ENCODE results near the gene MAP4K4. TPM values are rescaled to one million over a fixed set of nuclear protein-coding genes. Genes with fewer than 3 reads are reported as not detected.
A peak's percentile ranks its signal among the peaks of the same experiment; 100 is the strongest.

Gene MAP4K4
- total RNA-seq, 2 experiments from 2014 or later = 67.2 to 181 TPM

- Histone ChIP-seq H3K4me1 (ENCODE audit: insufficient read depth, low read length, poor library complexity, severe bottlenecking) (no peaks in the 10 kb centered on the region), H3K9me2 (ENCODE audit: insufficient read depth, low read length) (no peaks in the 10 kb centered on the region), H2AFZ (ENCODE audit: low read length) (no peak overlapping the region), H3K4me3 (ENCODE audit: low read depth, low read length, poor library complexity, severe bottlenecking) (no peak overlapping the region), H3K36me3 (ENCODE audit: insufficient read depth, low read length) (peaks cover 34% of the 10 kb centered on the region), H3K9me3 (ENCODE audit: low read length) (no peaks in the 10 kb centered on the region), H3K4me2 (ENCODE audit: low read length) (no peak overlapping the region), H3K27ac (ENCODE audit: low read depth, low read length, poor library complexity, severe bottlenecking) (no peak overlapping the region), H3K79me2 (ENCODE audit: insufficient read depth, low read depth, low read length) (peaks cover 53% of the 10 kb centered on the region), H4K20me1 (ENCODE audit: insufficient read depth, low read length) (0 out of 2 replicates have a peak, but pooled peaks cover 8% of the 10 kb centered on the region)
- BruUV-seq (replicated peaks) = no TSS peak
- TF ChIP-seq CTCF (conservative IDR thresholded peaks at IDR 0.05; ENCODE audit: low read length) (no peak), EZH2phosphoT487 (IDR thresholded peaks at IDR 0.05; ENCODE audit: borderline replicate concordance, low read depth, low read length) (no peak)
- ChIA-PET POLR2A (interaction anchor here (1.4 kb wide), 1 partner anchor 26 kb away, joined by 3 read pairs; no protein-coding TSS in a partner anchor), CTCF (ENCODE audit: unreplicated experiment) (no interaction called here)
- intact Hi-C loops (cut with micrococcal nuclease; ENCODE audit: unreplicated experiment) = no loop called here
- no peak for DNase-seq (ENCODE audit: low spot score)
These were observed 95.9 kb downstream of the MAP4K4 start for GRCh38 chr2:101793277-101793969.

- Histone ChIP-seq H3K4me2 (ENCODE audit: low read length) (no peak overlapping the region), H3K9me3 (ENCODE audit: low read length) (no peaks in the 10 kb centered on the region), H2AFZ (ENCODE audit: low read length) (no peak overlapping the region), H3K9me2 (ENCODE audit: insufficient read depth, low read length) (no peaks in the 10 kb centered on the region), H3K4me3 (ENCODE audit: low read depth, low read length, poor library complexity, severe bottlenecking) (no peak overlapping the region), H3K27ac (ENCODE audit: low read depth, low read length, poor library complexity, severe bottlenecking) (no peak overlapping the region), H3K4me1 (ENCODE audit: insufficient read depth, low read length, poor library complexity, severe bottlenecking) (no peaks in the 10 kb centered on the region), H3K36me3 (ENCODE audit: insufficient read depth, low read length) (peaks cover 35% of the 10 kb centered on the region), H3K79me2 (ENCODE audit: insufficient read depth, low read depth, low read length) (peaks cover 46% of the 10 kb centered on the region), H4K20me1 (ENCODE audit: insufficient read depth, low read length) (0 out of 2 replicates have a peak, but pooled peaks cover 8% of the 10 kb centered on the region)
- ChIA-PET POLR2A (interaction anchor here (1.4 kb wide), 1 partner anchor 25 kb away, joined by 3 read pairs; no protein-coding TSS in a partner anchor), CTCF (ENCODE audit: unreplicated experiment) (no interaction called here)
- BruUV-seq (replicated peaks) = TSS peak; percentile 5
- TF ChIP-seq CTCF (conservative IDR thresholded peaks at IDR 0.05; ENCODE audit: low read length) = no peak
- DNase-seq (ENCODE audit: low spot score) = no peak
- intact Hi-C loops (cut with micrococcal nuclease; ENCODE audit: unreplicated experiment) = no loop called here
These were observed 96.6 kb downstream of the MAP4K4 start for GRCh38 chr2:101794141-101794540.

- POLR2A ChIA-PET = interaction anchor here (0.7 kb wide), 1 partner anchor 813 kb away, joined by 3 read pairs; no protein-coding TSS in a partner anchor
- CTCF ChIA-PET (ENCODE audit: unreplicated experiment) = no interaction called here
- Histone ChIP-seq H3K4me2 (ENCODE audit: low read length) (no peak overlapping the region), H3K4me1 (ENCODE audit: insufficient read depth, low read length, poor library complexity, severe bottlenecking) (no peaks in the 10 kb centered on the region), H2AFZ (ENCODE audit: low read length) (no peak overlapping the region), H4K20me1 (ENCODE audit: insufficient read depth, low read length) (0 out of 2 replicates have a peak, but pooled peaks cover under 1% of the 10 kb centered on the region), H3K9me3 (ENCODE audit: low read length) (no peaks in the 10 kb centered on the region), H3K27ac (ENCODE audit: low read depth, low read length, poor library complexity, severe bottlenecking) (no peak overlapping the region), H3K79me2 (ENCODE audit: insufficient read depth, low read depth, low read length) (peaks cover 37% of the 10 kb centered on the region; the same call in 1 of the 2 replicates), H3K4me3 (ENCODE audit: low read depth, low read length, poor library complexity, severe bottlenecking) (no peak overlapping the region), H3K9me2 (ENCODE audit: insufficient read depth, low read length) (no peaks in the 10 kb centered on the region), H3K36me3 (ENCODE audit: insufficient read depth, low read length) (peaks cover 40% of the 10 kb centered on the region)
- intact Hi-C loops (cut with micrococcal nuclease; ENCODE audit: unreplicated experiment) = no loop called here
- TF ChIP-seq EZH2phosphoT487 (IDR thresholded peaks at IDR 0.05; ENCODE audit: borderline replicate concordance, low read depth, low read length) (no peak), CTCF (conservative IDR thresholded peaks at IDR 0.05; ENCODE audit: low read length) (no peak)
- no TSS peak for BruUV-seq (replicated peaks)
- DNase-seq (ENCODE audit: low spot score) = no peak
These were observed 97.5 kb downstream of the MAP4K4 start for GRCh38 chr2:101795033-101795432.
